Uterus (tissue), 4 donors: Measurements from ENCODE around the gene NWD2. TPM values are rescaled to one million over a fixed set of nuclear protein-coding genes. Genes with fewer than 3 reads are reported as not detected.

ENCODE experiments used
- DNase-seq, 2 donors: peaks; one replicate each; pipeline ENCODE4 v3.0.0-alpha.2; 2019 to 2020
- H3K27ac ChIP-seq, 2 donors: fragments of 200-600 bp; sonication (generic); 1 replicate in 1 of 2; 2 replicates in 1 of 2; pipeline ENCODE4 v1.5.1; 2016 to 2018
- H3K27me3 ChIP-seq, 2 donors: fragments of 200-600 bp; sonication (generic); one replicate each; pipeline ENCODE4 v1.5.1; 2018 to 2019; ENCODE audit warnings: control low read depth in 1 of 2
- H3K36me3 ChIP-seq, 2 donors: fragments of 200-600 bp; sonication (generic); one replicate each; pipeline ENCODE4 v1.5.1; 2019; ENCODE audit warnings: control low read depth in 1 of 2
- H3K4me1 ChIP-seq, 2 donors: fragments of 200-600 bp; sonication (generic); one replicate each; pipeline ENCODE4 v1.5.1; 2018 to 2019; ENCODE audit warnings: control low read depth in 1 of 2
- H3K4me3 ChIP-seq, 2 donors: fragments of 200-600 bp; sonication (generic); 1 replicate in 1 of 2; 2 replicates in 1 of 2; pipeline ENCODE4 v1.5.1; 2018 to 2019; ENCODE audit warnings: mild to moderate bottlenecking in 1 of 2
- H3K9me3 ChIP-seq, 2 donors: fragments of 200-600 bp; sonication (generic); one replicate each; pipeline ENCODE4 v1.5.1; 2019; ENCODE audit warnings: control low read depth in 1 of 2
- CTCF ChIP-seq, 4 experiments: fragments of 200-600 bp in 2 of 4; fragments of 450-650 bp in 2 of 4; sonication (generic) in 2 of 4; IDR thresholded peaks; one replicate each; pipeline ENCODE4 v1.5.1; 2016 to 2019; ENCODE audit warnings: antibody characterized with exemption in 4 of 4, mild to moderate bottlenecking in 2 of 4, moderate library complexity in 1 of 4
- POLR2A ChIP-seq, 2 donors: fragments of 450-650 bp; IDR thresholded peaks; one replicate each; pipeline ENCODE4 v1.6.1; 2016; ENCODE audit warnings: antibody characterized with exemption in 2 of 2, mild to moderate bottlenecking in 1 of 2, moderate library complexity in 1 of 2
- intact Hi-C: fragments of 100-400 bp; cut with DNase I; formaldehyde crosslinking; loops from one replicate; pipeline ENCODE4 v1.15.1; 2023; ENCODE audit warnings: low total_unique reads
- total RNA-seq, 4 donors: library from RNA; depleted of rRNA in 3 of 4; stranded (reverse); fragments of >200 nt in 3 of 4; gene quantifications; one replicate each; pipeline versions ENCODE4 v1.1.0 to v1.2.4, GENCODE V29; 2014 to 2023
- donor health status: DM: yes; HTN: yes; CAD: no.

Gene NWD2
- total RNA-seq, 4 donors from 2014 or later = 0.14 TPM; not detected in 3

GRCh38 chr4:37463033-37463856 lies 218.7 kb downstream of the NWD2 start:
- no peaks in the 10 kb centered on the region for H3K9me3 ChIP-seq
- TF ChIP-seq POLR2A (IDR thresholded peaks at IDR 0.05) (no peak), CTCF (IDR thresholded peaks at IDR 0.05) (no peak)
- DNase-seq = no peak

DNA sequence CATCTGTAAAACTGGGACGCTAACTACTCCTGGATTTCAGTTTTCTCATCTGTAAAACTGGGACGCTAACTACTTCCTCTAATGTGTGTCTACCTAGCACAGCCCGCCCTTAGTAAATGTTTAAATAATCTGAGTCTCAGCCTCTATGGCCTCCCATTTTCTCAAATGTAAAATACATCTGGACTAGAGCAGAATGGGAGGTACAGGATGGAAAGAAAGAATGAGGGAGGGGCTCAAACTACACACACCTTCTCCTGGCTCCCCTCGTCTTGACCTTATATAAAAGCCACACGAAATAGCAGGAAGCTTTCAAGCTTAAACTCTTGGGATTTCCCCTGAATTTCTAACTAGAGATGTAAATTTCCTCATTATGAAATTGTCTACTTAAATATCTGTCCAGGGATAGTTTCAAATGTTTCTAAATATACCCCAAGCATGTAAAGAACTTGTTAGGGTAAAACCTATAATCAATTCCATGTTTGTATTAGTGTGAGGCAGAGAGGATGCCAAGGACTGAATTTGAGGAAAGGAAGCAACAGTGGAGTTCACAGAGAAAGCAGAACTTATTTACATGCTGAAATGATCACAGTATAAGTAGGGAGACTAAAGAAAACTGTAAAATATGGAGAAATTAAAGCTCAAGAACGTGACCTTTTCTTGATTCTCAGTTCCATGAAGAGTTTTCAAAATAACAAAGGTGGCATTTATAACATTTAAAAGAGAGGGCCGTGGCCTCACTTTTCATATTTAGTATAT lies 220.0 kb downstream of the NWD2 start:
- H3K27me3 ChIP-seq = no peaks in the 10 kb centered on the region
- no peak overlapping the region for H3K4me3 ChIP-seq
- H3K36me3 ChIP-seq = no peaks in the 10 kb centered on the region
- no peak overlapping the region for H3K27ac ChIP-seq
- no peak for DNase-seq
- intact Hi-C loops = no loop called here
- no peak for TF ChIP-seq POLR2A (IDR thresholded peaks at IDR 0.05)
- TF ChIP-seq CTCF (IDR thresholded peaks at IDR 0.05) = no peak
- H3K9me3 ChIP-seq = no peaks in the 10 kb centered on the region
- H3K4me1 ChIP-seq = no peaks in the 10 kb centered on the region

More at GRCh38 chr4:37463033-37463856, 218.7 kb downstream of the NWD2 start:
- intact Hi-C loops = no loop called here
- Histone ChIP-seq H3K4me1 (no peaks in the 10 kb centered on the region), H3K27me3 (no peaks in the 10 kb centered on the region), H3K27ac (no peak overlapping the region), H3K36me3 (no peaks in the 10 kb centered on the region), H3K4me3 (no peak overlapping the region)

DNA sequence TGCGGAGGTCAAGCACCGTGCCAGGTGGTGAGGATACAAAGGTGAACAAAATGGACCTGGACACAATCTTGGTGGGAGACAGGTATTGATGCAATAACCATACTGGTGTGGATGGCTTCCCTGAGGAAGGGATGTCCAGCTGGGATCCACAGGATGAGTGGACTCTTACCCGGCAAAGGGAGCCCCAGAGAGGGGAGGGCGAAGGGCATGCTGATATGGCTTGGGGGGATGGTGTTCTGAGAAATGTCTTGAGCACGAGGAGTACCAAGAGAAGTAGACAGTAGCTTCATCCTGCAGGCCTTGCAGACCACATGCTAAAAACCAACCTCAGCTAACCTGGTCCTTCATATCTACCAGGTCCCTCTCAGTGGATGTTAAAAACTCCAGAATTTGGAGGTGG lies 220.8 kb downstream of the NWD2 start:
- H3K27me3 ChIP-seq = no peaks in the 10 kb centered on the region
- no peak overlapping the region for H3K4me3 ChIP-seq
- H3K4me1 ChIP-seq = no peaks in the 10 kb centered on the region
- no peak for DNase-seq
- no peak for TF ChIP-seq CTCF (IDR thresholded peaks at IDR 0.05)
- TF ChIP-seq POLR2A (IDR thresholded peaks at IDR 0.05) = no peak
- no peaks in the 10 kb centered on the region for H3K9me3 ChIP-seq
- intact Hi-C loops = no loop called here
- no peaks in the 10 kb centered on the region for H3K36me3 ChIP-seq
- no peak overlapping the region for H3K27ac ChIP-seq

DNA sequence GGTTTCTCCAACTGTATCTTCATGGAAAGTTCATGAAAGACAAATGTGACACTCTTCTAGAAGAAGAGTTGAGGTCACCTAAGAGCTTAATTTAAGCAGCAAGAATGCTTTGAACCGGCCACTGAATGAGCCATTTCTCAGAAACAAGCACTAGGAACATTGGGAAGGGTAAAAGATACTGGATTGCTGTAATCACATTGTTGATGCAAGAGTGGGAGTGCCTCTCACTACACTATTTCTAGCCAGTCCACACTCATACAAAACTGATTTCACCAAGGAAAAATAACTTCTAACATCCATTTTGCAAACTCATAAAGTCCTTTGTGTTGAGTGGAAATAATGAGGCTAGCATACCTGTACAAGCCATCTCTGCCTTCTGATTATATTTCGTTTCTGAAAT lies 221.3 kb downstream of the NWD2 start:
- no peak for TF ChIP-seq POLR2A (IDR thresholded peaks at IDR 0.05)
- TF ChIP-seq CTCF (IDR thresholded peaks at IDR 0.05) = no peak
- intact Hi-C loops = no loop called here
- no peak overlapping the region for H3K27ac ChIP-seq

DNA sequence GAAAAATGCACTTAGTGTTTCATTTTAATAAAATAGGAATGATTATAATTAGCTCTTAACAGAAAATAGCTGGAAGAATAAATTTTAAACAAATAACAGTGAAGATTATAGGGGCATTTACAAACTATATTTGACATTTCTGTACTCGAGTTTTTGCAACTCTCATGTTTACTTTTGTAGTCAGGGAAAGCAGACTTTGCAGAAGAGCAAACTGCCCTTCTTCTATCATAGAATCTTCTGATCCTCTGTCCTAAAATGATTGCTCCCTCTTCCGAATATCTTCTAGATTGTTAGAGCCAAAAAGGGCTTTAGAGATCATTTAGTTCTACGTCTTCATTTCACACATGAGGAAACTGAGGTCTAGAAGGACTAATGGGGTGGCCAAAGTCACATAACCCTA lies 222.7 kb downstream of the NWD2 start:
- no peak for TF ChIP-seq POLR2A (IDR thresholded peaks at IDR 0.05)
- TF ChIP-seq CTCF (IDR thresholded peaks at IDR 0.05) = no peak
- H3K4me1 ChIP-seq = no peaks in the 10 kb centered on the region
- intact Hi-C loops = no loop called here
- H3K9me3 ChIP-seq = no peaks in the 10 kb centered on the region
- H3K4me3 ChIP-seq = no peak overlapping the region
- H3K27ac ChIP-seq = no peak overlapping the region
- H3K36me3 ChIP-seq = no peaks in the 10 kb centered on the region
- H3K27me3 ChIP-seq = no peaks in the 10 kb centered on the region
- DNase-seq = no peak

More for the DNA sequence above, 221.3 kb downstream of the NWD2 start:
- H3K4me3 ChIP-seq = no peak overlapping the region
- no peaks in the 10 kb centered on the region for H3K27me3 ChIP-seq
- no peaks in the 10 kb centered on the region for H3K9me3 ChIP-seq
- no peaks in the 10 kb centered on the region for H3K4me1 ChIP-seq
- DNase-seq = no peak
- H3K36me3 ChIP-seq = no peaks in the 10 kb centered on the region
